HPDE6-E6E7 (cell line): ENCODE measurements around the gene BMPR2.
"Not testable (repeated sequence)": the region's sequence is repeated elsewhere in the genome, so short reads cannot be mapped to it uniquely, and the experiment has no call there.

Source experiments
- DNase-seq: peaks from one replicate; pipeline ENCODE4 v3.0.0; 2011; ENCODE audit warnings: missing footprints; ENCODE audit errors: extremely low spot score

Gene BMPR2

GRCh38 chr2:202382684-202383083 lies 6.6 kb downstream of the BMPR2 start:
- DNase-seq: no peak

GRCh38 chr2:202386495-202386894 lies 10.4 kb downstream of the BMPR2 start:
- not testable (repeated sequence) for DNase-seq

- no peak for DNase-seq
Measured at GRCh38 chr2:202387608-202388342, 11.6 kb downstream of the BMPR2 start.

DNA sequence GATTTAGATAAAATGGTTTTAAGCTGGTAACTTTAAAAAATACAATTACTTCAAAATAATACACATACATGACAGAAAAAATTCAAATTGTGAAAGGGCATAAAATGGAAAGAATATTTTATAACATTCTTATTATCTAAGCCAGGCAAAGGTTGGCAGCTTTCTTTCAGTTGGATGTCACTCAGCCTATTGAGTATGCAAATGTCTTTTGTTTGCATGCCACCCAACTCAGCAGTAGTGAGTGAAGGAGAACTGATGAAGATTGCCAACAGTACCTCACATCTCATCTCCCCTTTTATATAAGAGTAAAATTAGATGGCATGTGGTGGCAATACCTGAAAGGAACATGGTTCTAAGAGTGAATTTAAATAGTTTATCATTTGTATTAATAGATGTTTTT lies 24.8 kb downstream of the BMPR2 start:
- DNase-seq: no peak

- no peak for DNase-seq
Measured at GRCh38 chr2:202405798-202406197, 29.7 kb downstream of the BMPR2 start.

DNA sequence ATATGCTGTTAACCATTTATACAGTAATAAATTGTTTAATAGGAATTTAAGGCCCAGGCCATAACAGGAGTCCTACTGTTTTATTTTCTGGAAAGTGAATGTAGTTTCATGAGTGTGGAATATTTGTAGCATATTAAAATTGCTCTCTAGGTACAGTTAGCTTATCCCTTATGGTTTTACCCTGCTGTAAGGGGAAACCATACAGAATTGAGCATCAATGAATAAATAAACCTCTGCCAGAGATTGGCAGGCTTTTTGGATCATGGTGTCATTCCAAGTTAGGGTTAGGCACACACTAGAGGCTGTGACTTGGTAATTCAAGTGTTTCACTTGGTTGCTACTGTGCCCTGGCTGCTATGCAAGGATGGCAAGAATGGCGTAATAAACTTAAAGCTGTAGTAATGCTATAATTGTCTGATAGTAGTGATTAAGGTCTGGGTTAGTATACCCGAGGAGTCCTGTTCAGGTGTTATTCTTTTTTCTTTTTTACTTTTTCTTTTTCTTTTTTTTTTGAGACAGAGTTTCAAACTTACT lies 30.4 kb downstream of the BMPR2 start:
- no peak for DNase-seq

DNA sequence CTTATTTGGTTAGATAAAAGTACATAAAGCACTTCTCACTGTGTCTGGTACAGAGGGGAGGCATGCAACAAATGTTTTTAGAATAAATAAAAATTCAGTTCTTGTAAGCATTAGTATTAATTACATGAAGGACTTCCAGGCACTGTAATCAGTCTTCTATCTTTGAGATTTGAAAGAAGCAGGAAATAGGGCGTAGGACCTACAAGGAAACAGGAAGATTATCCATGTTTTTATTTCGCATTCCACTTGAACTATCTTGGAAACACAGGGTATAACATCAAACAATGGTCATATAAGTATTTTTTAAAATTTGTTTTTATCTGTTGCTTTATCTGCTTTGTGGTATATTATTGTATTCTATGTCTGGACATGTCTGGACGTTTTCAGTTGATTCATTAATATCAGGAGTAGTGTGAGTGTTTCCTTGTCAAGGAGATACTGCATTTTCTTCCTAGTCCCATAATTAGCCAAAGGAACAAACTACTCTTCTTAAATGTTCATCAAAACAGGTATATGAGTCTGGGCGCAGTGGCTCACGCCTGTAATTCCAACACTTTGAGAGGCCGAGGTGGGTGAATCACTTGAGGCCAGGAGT lies 32.5 kb downstream of the BMPR2 start:
- DNase-seq: peak; percentile 21

DNA sequence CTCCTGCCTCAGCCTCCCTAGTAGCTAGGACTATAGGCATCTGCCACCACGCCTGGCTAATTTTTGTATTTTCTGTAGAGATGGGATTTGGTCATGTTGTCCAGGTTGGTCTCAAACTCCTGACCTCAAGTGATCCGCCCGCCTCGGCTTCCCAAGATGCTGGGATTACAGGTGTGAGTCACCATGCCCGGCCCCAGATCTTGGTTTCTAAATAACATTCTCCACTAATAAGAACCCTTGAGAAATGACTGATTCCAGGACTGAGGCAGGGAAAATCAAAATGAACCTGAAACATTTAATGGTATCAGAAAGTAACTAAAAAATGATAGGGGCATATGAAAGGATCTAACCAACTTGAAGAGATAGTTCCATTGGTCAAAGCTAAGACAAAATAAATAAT lies 34.0 kb downstream of the BMPR2 start:
- DNase-seq: no peak

DNA sequence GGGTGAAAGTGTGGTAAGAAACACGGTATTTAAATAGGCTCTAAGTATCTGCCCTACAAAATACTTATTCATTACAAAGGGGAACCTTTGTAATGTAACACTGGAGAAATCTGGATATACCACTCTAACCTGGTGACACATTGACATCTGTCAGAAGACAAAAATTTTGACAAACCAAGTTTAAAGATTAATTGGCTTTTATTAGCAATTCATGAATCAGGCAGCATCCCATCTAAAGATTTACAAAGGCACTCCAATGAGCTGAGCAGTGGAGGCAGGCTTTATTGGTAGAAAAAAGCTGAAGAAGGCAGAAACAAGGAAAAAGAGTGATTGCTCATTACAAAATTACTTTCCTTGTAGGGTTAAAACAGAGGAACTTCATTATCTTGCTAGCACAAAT lies 35.0 kb downstream of the BMPR2 start:
- no peak for DNase-seq

DNA sequence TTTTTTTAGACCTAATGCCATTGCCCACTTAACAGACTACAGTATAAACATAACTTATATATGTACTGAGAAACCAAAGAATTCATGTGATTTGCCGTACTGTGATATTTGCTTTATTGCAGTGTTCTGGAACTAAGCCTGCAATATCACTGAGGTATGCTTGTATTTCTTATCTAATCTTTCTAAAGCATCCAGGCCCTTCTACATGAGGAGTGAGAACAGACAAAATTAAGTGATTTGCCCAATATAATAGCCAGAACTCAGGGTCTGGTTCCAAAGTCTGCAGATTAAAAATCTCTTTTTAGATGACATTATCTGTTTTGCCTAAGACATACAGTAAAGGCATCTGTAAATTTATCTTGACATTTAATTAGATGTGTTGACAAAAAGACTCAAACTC lies 41.9 kb downstream of the BMPR2 start:
- no peak for DNase-seq

- DNase-seq: no peak
Measured at GRCh38 chr2:202418511-202418910, 42.4 kb downstream of the BMPR2 start.

- no peak for DNase-seq
Measured at GRCh38 chr2:202423139-202423538, 47.0 kb downstream of the BMPR2 start.

- no peak for DNase-seq
Measured at GRCh38 chr2:202425036-202425435, 48.9 kb downstream of the BMPR2 start.

- no peak for DNase-seq
Measured at GRCh38 chr2:202426751-202427150, 50.6 kb downstream of the BMPR2 start.

DNA sequence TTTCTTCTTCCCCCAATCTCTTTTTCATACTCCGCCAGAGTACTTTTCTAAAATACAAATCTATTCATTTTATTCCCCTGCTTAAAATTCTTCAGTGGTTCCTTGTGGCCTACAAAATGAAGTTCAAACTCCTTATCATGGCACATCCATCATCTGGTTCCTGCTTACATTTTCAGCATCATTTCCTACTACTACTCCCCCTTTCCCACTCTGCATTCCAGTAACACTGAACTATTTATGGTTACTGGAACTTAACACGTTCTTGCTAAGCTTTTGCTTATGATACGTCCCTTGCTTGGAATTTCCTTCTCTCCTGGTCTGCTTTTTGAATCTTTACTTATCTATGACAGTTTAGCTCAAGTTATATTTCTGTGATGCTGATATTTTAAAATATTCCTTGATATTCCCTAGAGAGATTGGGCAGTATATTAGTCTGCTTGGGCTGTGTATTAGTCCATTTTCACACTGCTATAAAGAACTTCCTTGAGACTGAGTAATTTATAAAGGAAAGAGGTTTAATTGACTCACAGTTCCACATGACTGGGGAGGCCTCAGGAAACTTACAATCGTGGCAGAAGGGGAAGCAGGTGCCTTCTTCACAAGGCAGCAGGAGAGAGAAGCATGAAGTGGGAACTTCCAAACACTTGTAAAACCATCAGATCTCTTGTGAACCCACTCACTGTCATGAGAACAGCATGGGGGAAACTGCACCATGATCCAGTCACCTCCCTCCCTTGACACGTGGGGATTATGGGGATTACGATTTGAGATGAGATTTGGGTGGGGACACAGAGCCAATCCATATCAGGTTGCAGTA lies 53.2 kb downstream of the BMPR2 start:
- DNase-seq: no peak

DNA sequence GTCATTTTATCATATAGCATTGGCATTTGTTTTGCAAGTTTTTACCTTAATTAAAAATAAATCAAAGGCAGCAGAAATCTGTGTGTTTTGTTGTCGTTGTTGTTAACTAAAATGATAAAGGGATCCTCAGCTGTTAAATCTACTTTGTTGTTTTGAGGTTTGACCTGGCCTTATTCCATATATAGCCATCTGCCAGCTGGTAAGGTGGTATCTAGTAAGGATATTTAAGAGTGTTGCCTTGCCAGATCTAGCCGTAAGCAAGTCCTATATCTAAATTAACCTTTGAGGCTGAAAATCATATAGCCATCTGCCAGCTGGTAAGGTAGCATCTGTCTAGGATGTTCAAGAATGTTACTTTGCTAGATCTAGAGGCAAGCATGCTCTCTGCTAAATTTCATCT lies 56.6 kb downstream of the BMPR2 start:
- DNase-seq: no peak

DNA sequence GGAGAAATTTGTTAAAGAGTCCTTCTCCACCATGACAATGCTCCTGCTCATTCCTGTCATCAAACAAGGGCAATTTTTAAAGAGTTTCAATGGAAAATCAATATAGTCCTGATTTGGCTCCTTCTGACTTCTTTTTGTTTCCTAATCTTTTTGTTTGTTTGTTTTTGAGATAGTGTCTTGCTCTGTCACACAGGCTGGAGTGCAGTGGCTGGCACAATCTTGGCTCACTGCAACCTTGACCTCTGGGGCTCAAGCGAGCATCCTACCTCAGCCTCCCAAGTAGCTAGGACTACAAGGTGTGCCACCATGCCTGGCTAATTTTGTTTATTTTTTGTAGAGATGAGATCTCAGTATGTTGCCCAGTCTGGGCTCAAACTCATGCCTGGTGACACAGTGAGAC lies 58.3 kb downstream of the BMPR2 start:
- DNase-seq: no peak

- DNase-seq: no peak
Measured at GRCh38 chr2:202436626-202437025, 60.5 kb downstream of the BMPR2 start.

DNA sequence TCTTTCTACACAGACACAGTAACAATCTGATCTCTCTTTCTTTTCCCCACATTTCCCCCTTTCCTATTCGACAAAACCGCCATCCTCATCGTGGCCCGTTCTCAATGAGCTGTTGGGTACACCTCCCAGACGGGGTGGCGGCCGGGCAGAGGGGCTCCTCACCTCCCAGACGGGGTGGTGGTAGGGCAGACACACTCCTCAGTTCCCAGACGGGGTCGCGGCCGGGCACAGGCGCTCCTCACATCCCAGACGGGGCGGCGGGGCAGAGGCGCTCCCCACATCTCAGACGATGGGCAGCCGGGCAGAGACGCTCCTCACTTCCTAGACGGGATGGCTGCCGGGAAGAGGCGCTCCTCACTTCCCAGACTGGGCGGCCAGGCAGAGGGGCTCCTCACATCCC lies 64.0 kb downstream of the BMPR2 start:
- not testable (repeated sequence) for DNase-seq

GRCh38 chr2:202442882-202443281 lies 66.8 kb downstream of the BMPR2 start:
- no peak for DNase-seq

DNA sequence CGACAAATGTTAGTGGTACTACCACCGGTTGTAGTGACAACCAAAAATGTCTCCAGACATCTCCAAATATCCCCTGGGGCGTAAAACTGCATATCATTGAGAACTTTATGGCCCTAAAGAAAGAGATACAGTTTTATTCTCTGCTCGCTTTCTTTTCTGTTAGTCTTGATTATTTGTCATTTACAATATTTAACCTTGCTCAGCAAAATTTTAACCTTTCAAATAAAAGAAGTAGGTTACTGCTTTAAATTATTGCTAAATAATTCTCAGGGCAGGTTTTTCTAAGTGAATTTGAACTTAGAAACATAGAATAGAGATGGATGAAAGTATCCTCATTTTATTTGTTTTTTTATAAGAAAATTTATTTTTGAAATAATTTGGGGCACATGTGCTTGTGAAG lies 67.9 kb downstream of the BMPR2 start:
- DNase-seq: no peak

DNA sequence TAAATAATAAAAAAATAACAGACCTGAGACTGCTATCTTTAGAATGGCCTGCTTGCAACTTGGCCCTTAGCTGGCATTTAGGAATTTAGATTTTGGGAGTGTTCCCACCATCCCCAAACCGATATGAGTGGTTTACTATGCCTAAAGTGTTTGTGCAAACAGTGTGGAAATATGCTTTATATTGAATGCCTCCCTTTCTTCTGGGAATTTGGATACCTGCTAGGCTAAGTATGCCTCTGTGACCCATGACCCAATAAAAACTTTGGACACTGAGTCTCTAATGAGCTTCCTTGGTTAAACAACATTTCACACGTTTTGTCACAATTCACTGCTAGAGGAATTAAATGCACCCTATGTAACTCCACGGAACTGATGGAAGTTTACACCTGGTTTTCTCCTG lies 73.2 kb downstream of the BMPR2 start:
- no peak for DNase-seq

DNA sequence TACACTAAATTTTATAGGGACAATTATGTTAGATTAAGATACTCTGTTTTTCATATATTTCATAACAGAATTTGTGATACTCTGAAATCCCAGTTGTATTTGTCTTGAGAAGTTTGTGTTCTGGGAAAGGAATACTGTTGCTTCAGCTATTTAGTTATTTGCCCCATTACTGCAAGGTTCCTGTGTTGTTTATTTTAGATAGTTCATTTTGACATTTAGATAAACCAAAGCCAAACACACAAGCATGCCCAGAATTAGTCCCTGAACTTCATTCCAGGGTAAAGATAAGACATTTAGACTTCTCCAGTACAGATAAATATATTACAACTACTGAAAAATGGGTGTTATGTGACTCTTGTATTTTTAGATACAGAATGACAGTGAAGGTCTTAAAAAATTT lies 74.7 kb downstream of the BMPR2 start:
- DNase-seq: no peak
